HG03097 (cell line): ENCODE results near the gene GPR37.

Experiments
- ATAC-seq: cut with Tn5 transposase; IDR thresholded peaks from one replicate; pipeline ENCODE4 v1.9.1; 2021; ENCODE audit not compliant: unreplicated experiment, low FRiP score

GPR37 gene

DNA sequence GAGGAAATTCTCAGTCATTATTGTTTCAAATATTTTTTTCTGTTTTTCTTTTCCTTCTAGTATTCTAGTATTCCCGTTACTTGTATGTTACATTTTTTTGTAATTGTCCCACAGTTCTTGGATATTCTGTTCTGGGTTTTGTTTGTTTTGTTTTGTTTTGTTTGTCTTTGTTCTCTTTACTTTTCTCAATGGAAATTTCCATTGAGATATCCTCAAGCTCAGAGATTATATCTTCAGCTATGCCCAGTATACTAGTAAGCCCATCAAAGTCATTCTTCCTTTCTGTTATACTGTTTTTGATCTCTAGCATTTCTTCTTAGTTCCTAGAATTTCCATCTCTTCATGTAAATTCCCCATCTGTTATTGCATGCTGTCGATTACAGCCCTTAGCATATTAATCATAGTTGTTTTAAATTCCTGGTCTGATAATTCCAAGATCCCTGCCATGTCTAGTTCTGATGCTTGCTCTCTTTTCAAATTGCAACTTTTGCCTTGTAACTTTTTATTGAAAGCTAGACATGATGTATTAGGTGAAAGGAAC lies 27.8 kb downstream of the GPR37 start:
- no peak for ATAC-seq

DNA sequence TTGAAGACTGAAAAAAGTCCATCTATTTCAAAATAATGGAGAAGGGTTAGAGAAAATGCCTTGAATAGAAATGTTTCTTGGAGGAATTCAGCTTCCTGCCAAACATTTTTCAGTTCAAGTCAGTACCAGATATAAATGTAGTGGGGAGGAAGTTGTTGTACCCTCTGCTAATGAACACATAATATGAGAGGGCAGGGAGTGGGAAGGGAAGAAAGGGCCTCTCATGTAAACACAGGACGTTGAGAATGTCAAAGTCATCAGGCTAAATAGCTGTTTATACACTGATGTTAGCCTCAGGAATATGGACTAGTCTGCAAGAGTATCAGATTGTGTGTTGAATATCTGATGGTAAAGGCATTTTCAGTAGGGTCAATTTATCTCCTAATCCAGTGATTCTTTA lies 37.0 kb downstream of the GPR37 start:
- ATAC-seq: no peak

DNA sequence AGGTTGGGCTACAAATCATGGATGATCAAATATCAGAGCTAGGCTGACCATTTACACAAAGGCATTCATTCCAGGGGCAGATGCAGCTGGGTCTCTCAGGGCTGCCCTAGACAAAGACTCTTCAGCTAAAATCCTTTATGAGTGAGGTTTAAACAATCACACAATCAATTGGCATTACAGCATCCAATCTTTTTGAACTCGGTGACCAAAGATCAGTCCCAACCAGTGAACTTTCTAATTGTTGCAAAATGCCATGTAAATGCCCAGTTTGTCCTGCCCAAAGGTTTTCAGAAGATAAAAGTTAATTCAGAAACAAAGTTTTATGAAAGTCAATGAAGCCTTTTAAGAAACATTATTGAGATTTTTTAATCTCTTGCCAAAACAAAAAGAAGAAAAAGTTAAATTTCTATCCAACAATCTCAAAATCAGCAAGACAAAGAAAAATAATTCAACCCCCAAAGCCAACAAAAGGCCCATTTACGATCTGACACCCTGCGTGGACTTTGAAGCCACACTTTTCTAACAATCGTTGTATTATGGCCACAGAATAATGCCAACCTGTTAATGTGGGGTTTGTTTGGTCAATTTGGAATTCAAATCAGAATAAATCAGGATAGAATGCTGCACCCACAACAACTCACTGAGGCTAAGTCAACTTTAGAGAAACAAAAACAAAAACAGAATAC lies 40.9 kb downstream of the GPR37 start:
- ATAC-seq: no peak

DNA sequence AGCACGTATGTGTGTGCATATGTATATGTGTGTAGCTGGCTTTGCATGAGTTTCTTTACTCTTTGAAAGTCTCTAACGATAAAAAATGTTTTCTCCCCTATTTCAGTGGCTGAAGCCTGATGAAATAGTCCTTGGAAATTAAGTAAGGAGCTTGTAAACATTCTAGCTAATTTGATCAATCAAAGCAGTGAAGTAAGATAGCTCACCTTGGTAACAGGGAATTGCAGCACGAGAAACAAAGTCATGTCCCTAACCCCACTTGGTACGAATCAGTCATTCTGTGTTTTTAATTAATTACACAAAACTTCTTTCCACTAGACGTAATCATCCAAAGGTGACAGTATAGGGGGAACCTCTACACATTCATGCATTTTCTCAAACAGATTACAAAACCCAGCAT lies 41.5 kb downstream of the GPR37 start:
- no peak for ATAC-seq

DNA sequence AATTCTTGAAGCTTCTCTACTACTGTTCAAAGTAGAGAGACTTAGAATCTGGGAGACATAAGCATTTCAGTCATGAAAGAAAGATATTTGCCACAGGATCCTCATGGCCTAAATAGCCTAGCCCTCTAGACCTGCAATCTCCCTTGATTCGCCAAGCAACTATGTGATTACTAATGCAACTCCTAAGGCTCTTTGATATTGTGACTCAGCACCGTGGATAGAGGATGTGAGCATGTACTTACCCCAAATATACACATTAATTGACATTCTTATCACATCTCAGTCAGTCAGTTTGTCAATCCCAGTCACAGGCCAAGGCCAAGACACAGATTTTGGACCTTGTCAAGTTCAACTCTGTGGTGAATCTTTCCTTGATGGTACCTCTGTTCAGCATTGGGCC lies 42.6 kb downstream of the GPR37 start:
- no peak for ATAC-seq

DNA sequence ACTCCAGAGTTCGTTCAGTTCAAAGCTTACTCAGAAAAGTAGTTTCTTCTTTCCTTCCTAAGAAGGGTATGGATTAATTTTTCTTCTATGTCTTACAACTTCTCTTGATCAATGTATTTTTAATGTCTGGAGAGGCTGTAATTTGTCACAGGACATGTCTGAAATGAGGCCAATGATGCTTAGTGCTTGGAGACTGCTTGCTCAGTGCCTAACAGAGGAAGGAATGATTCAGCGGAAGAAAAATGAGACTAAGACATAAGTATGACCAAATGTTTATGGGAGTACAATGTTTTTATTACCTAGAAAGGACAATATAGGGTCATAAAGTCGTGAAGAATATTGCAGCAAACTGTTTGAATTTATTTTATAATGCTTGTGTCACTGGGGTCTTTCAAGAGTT lies 43.3 kb downstream of the GPR37 start:
- no peak for ATAC-seq

DNA sequence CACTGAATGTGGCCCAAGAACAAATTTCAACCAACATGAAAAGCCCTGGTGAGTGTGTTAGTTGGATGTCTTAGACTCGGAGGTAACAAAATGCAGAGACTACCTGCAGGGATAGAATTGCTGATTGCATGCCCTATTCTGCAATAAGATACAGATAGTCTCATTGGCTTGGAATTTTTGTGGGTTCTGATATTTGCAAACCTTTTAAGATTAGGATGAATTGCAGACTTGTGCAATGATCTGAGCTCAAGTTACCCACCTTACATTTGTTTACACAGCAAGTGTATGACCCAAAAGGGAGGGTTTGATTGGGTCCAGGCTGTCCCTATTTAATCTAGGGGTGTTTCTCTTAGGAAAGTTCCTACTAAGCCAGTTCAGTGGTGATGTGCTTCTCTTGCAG lies 45.4 kb downstream of the GPR37 start:
- ATAC-seq: no peak

DNA sequence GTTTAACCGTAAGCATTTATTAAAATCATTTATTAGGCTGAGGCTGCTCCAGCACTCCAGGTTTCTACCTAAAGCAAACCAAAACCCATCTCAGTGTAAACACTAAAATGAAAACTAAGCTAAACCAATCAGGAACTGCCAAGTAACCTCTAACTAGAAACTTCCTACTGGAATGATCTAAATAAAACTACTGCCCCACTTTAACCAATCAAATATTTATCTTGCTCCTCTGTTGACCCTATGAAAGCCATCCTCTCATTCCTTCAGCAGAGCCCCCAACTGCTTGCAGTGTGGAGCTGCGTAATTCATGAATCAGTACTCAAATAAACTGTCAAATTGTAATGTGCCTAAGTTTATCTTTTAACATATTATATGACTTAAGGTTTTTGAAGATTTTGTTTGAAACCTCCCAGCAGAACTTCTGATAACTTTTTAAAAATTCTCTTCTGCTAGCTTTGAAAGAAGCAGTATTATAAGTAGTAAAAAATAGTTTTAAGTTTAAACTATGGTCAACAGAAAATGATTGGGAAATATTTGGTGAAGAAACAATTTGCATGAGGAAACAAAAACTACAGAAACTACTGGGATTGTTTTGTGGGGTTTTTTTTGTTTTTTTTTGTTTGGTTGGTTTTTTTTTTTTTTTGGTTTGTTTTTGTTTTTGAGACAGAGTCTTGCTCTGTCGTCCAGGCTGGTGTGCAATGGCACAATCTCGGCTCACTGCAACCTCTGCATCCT lies 47.4 kb downstream of the GPR37 start:
- ATAC-seq: no peak

DNA sequence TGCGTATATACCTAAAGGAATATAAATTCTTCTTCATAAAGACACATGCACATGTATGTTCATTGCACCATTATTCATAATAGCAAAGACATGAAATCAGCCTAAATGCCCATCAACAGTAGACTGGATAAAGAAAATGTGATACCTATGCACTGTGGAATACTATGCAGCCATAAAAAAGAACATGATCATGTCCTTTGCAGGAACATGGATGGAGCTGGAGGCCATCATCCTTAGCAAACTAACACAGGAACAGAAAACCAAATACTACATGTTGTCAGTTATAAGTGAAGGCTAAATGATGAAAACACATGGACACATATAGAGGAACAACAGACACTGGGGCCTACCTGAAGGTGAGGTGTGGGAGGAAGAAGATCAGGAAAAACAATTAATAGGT lies 48.7 kb downstream of the GPR37 start:
- ATAC-seq: no peak

DNA sequence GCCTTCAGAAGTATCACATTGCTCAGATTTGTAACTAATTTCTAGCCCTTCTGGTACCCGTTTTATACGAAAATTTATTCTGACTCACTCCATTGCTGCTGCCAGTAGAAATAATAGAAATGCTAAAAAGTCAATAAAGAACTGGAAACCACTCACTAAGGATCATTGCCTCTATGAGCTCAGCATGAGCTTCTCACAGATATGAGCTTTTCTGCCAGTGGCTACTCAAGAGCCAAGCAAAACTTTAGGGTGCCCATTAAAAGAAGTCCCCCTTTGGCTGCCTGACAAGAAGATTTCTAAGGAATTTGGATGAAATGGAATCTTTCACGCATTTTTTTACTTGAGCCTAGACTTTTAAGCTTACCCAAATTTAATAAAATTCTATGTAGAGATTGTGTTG lies 52.5 kb downstream of the GPR37 start:
- ATAC-seq: no peak

DNA sequence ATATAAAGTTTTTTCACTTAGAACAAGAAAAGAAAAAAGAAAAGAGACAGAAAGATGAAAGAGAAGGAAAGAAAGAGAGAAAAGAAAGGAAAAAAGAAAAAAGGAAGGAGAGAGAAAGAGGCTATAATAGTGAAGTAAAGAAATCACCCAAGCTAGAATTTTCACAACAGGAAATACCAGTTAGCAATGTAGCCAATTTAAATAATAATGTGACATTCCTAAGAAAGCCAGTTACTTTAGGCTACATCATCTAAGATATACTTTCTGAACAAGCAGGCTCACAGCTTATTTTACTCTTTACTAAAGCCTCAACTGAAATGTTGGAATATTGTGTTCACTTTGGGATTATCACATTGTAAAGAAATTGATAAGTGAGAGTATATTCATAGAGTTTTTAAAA lies 53.6 kb downstream of the GPR37 start:
- ATAC-seq: no peak

DNA sequence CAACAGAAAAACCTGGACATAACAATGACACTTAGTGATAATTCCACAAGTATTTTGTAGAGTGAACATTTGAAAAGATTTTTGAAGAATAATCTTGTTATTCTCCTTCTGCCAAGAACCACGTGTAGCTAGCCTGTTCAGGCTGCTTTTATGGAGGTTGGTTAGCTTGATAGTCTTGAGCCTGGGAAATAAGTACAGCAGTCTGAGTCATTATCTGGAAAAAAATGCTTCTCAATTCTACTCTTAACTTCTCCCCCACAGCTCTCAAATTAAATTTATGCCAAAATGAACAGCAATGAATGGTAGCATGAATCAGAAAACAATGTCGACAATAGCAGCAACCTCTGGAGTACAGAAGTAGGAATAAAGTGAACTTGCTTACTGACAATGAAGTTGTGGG lies 63.2 kb downstream of the GPR37 start:
- ATAC-seq: no peak

DNA sequence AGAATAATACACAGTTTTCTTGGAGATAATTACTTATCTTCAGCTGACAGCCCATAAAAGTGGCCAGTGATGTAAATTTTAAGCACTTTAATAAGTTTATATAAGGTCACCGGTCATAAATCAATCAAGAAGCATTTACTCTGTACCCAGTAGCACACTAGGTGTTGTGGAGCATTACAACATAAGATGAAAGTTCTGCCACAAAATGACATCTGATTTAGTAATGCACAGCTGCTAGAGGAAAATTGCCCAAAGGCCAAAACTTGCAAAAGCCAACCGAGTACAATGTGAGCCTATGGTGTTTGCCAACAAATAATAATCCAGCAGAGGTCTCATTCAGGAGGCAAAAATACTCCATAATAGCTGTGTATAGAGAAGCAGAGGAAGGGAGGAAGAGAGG lies 63.6 kb downstream of the GPR37 start:
- no peak for ATAC-seq

DNA sequence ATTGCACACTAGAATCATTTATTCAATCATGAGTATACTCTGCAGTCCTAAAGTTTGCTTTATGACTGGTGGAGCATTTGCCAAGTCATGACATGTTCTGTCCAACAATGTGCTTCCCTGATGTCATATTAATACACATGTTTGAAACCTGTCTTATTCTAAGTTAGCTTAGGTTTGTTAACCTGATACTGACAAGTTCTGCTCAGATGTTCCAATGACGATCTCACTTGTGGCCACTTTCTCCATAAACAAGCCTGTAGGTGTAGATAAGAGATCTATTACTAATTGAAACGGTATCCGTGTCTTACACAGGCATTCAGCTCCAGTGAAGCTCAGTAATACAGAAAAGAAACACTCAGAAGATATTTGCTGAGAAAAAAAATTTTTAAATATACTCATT lies 64.9 kb downstream of the GPR37 start:
- ATAC-seq: no peak

DNA sequence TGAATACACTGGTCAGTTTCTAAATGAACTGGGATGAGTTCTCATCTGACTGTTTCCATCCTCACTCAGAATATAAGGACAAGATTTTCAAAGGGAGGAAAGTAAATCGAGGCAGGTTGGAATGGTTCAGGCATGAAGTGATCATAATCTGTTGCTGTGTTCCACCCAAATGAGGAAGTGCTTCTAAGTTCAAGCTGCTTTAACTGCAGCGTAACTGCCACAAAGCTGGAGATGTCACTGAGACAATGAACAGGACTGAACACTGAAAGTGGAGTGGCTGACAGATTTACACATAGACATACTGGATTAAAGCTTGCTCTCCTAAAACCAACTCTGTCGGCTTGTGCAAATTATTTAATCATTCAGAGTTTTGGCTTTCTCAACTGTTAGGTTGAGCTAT lies 66.6 kb downstream of the GPR37 start:
- ATAC-seq: no peak

DNA sequence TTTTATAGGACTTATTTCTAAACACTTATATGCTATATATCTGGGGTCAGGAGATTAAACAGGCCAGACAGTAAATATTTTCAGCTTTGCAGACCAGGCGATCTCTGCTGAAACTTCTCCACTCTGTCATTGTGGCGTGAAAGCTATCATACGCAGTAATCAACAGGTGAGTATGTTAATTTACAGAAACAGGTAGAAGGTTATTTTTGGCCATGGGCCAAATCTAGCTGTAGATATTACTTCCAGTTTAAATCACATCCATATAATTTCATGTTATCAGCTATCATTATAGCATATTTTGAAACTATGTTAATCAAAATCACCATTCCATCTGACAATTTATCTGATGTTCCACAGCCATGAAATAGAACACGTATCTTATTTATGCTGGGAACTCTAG lies 67.8 kb downstream of the GPR37 start:
- no peak for ATAC-seq
